GM12878 (cell line): ENCODE data around the gene DUSP16. TPM values are rescaled to one million over a fixed set of nuclear protein-coding genes. Genes with fewer than 3 reads are reported as not detected.

Experiments
- ATAC-seq: fragments of 200-7000 bp; cut with Tn5 transposase; 3 replicates; pipeline ENCODE4 v1.9.1; 2020; ENCODE audit warnings: mild to moderate bottlenecking, moderate library complexity
- BruUV-seq: library from RNA; stranded (reverse); fragments of 400-500 nt; replicated peaks from 2 replicates; lab custom pipeline; 2021; lab: Mats Ljungman, UMichigan
- CTCF ChIA-PET: fragments of 300-600 bp; sonication (Branson Sonifier 250); formaldehyde crosslinking; extraction: SDS; loops from one replicate; lab custom pipeline; 2021; ENCODE audit warnings: inconsistent platforms; lab: Yijun Ruan, JAX
- POLR2A ChIA-PET: fragments of 350-600 bp; formaldehyde crosslinking; extraction: SDS; loops from one replicate; lab custom pipeline; 2021; ENCODE audit warnings: inconsistent platforms; lab: Charles Lee
- RAD21 ChIA-PET: fragments of 300-600 bp; sonication (Branson Sonifier 250); formaldehyde crosslinking; loops from one replicate; lab custom pipeline; 2023; ENCODE audit warnings: antibody characterized with exemption; ENCODE audit not compliant: unreplicated experiment; lab: Charles Lee
- SMC1A ChIA-PET: fragments of 300-600 bp; sonication (Branson Sonifier 250); formaldehyde crosslinking; loops from one replicate; lab custom pipeline; 2023; ENCODE audit not compliant: unreplicated experiment, uncharacterized antibody; lab: Charles Lee
- DNase-seq: peaks from one replicate; pipeline ENCODE4 v3.0.0-alpha.2; 2011; ENCODE audit warnings: low read depth, low spot score
- FAIRE-seq: peaks from 3 replicates; lab custom pipeline; 2011; peaks lifted over from hg19 to GRCh38; lab: Jason Lieb, UNC
- H2AFZ ChIP-seq: 2 replicates; pipeline ENCODE4 v1.6.0; 2011; ENCODE audit warnings: low read depth, low read length, control low read depth; ENCODE audit not compliant: control insufficient read depth
- H3K27ac ChIP-seq: 2 replicates; pipeline ENCODE4 v1.5.1; 2011; ENCODE audit warnings: control low read depth; ENCODE audit not compliant: control insufficient read depth, insufficient read depth
- H3K27me3 ChIP-seq, 2 experiments: replicated peaks in 1 of 2; 2 replicates each; pipeline versions ENCODE4 v1.6.0 to v1.6.1; 2011; ENCODE audit warnings: low read length in 1 of 2; ENCODE audit not compliant: control insufficient read depth in 2 of 2, insufficient read depth in 2 of 2
- H3K36me3 ChIP-seq, 2 experiments: 2 replicates each; pipeline ENCODE4 v1.5.1; 2011; ENCODE audit warnings: low read length in 1 of 2; ENCODE audit not compliant: control insufficient read depth in 2 of 2, insufficient read depth in 2 of 2
- H3K4me1 ChIP-seq: 2 replicates; pipeline ENCODE4 v1.6.1; 2011; ENCODE audit warnings: mild to moderate bottlenecking, low read length, moderate library complexity, mixed read lengths; ENCODE audit not compliant: control insufficient read depth, insufficient read depth
- H3K4me2 ChIP-seq: 2 replicates; pipeline ENCODE4 v1.6.0; 2011; ENCODE audit warnings: control low read depth; ENCODE audit not compliant: control insufficient read depth, insufficient read depth
- H3K4me3 ChIP-seq: fragments of 200-600 bp; sonication (generic); 2 replicates; pipeline ENCODE4 v1.5.1; 2016
- H3K79me2 ChIP-seq: 2 replicates; pipeline ENCODE4 v1.6.0; 2011; ENCODE audit warnings: low read length; ENCODE audit not compliant: control insufficient read depth, insufficient read depth
- H3K9ac ChIP-seq: 2 replicates; pipeline ENCODE4 v1.8.0; 2011; ENCODE audit warnings: low read length, control low read depth, mixed read lengths; ENCODE audit not compliant: control insufficient read depth, insufficient read depth
- H3K9me3 ChIP-seq: replicated peaks from 3 replicates; pipeline ENCODE4 v1.5.1; 2011; ENCODE audit warnings: mild to moderate bottlenecking, low read length; ENCODE audit not compliant: control insufficient read depth, insufficient read depth
- H4K20me1 ChIP-seq: 2 replicates; pipeline ENCODE4 v1.6.0; 2011; ENCODE audit not compliant: control insufficient read depth, insufficient read depth
- ETV6 ChIP-seq, 2 experiments: fragments of 450-650 bp in 1 of 2; IDR thresholded peaks in 1 of 2; conservative IDR thresholded peaks in 1 of 2; 2 replicates each; pipeline ENCODE4 v1.6.1; 2014; ENCODE audit warnings: antibody characterized with exemption in 1 of 2, borderline replicate concordance in 1 of 2, low read depth in 1 of 2, mild to moderate bottlenecking in 1 of 2, moderate library complexity in 1 of 2
- HDAC2 ChIP-seq: fragments of 200-600 bp; sonication (generic); IDR thresholded peaks from 2 replicates; pipeline ENCODE4 v1.6.1; 2017
- HDAC6 ChIP-seq: fragments of 200-600 bp; sonication (generic); IDR thresholded peaks from one replicate; pipeline ENCODE4 v1.8.0; 2017; ENCODE audit warnings: antibody characterized with exemption; ENCODE audit not compliant: unreplicated experiment
- NFXL1 ChIP-seq: fragments of 450-650 bp; IDR thresholded peaks from 2 replicates; pipeline ENCODE4 v1.6.1; 2017; ENCODE audit warnings: antibody characterized with exemption, mild to moderate bottlenecking, borderline replicate concordance
- NRF1 ChIP-seq: conservative IDR thresholded peaks from 2 replicates; pipeline ENCODE4 v1.6.1; 2011; ENCODE audit warnings: mild to moderate bottlenecking, low read depth, low read length, improper control_type of control experiment
- RAD21 ChIP-seq: IDR thresholded peaks from 2 replicates; pipeline ENCODE4 v1.6.1; 2011; ENCODE audit warnings: mild to moderate bottlenecking, low read depth, low read length, moderate library complexity; ENCODE audit not compliant: insufficient read depth
- TARDBP ChIP-seq: IDR thresholded peaks from 2 replicates; pipeline ENCODE4 v1.6.1; 2016; ENCODE audit warnings: borderline replicate concordance
- ZZZ3 ChIP-seq: IDR thresholded peaks from 2 replicates; pipeline ENCODE4 v1.6.1; 2011; ENCODE audit warnings: low read depth; ENCODE audit not compliant: control insufficient read depth, insufficient read length
- WGBS: methylation state at CpG from one replicate; pipeline ENCODE4 v1.1.6; 2016; ENCODE audit warnings: low lambda C conversion rate; ENCODE audit not compliant: insufficient replicate concordance, insufficient coverage; ENCODE audit errors: missing lambda C conversion rate; 5-methylcytosine and 5-hydroxymethylcytosine counted together
- in situ Hi-C: fragments of 300-500 bp; cut with MboI; formaldehyde crosslinking; loops from 9 replicates; pipeline ENCODE4 v1.14.3; 2018; ENCODE audit warnings: mixed read lengths
- intact Hi-C: fragments of 100-400 bp; cut with micrococcal nuclease; formaldehyde crosslinking; loops from one replicate; pipeline ENCODE4 v1.14.2; 2022; ENCODE audit not compliant: unreplicated experiment
- polyA plus RNA-seq, 11 experiments: library from polyadenylated mRNA; depleted of rRNA in 4 of 11; unstranded in 6 of 11; stranded (reverse) in 5 of 11; fragments of >200 nt; fragmentation: Nextera tagmentation in 4 of 11; fragmentation: Illumina TruSeq in 1 of 11; extraction: Ambion mirVana in 4 of 11; extraction: Trizol in 1 of 11; gene quantifications; 1 replicate in 1 of 11; 2 replicates in 10 of 11; pipeline versions ENCODE4 v1.2.1 to v1.2.3, GENCODE V29; 2011 to 2016; ENCODE audit warnings: inconsistent platforms in 2 of 11, missing spikeins in 2 of 11, low read depth in 1 of 11
- total RNA-seq, 4 experiments: library from RNA; depleted of rRNA in 3 of 4; stranded (reverse); fragments of >200 nt in 3 of 4; fragmentation: Illumina TruSeq in 1 of 4; extraction: Trizol in 1 of 4; gene quantifications; 2 replicates each; pipeline versions ENCODE4 v1.2.1 to v1.2.3, GENCODE V29; 2013 to 2021

The DUSP16 gene
- total and polyA plus RNA-seq, 10 of the 15 experiments (the other 5 are each of a cell fraction or from before 2014, with no cell fraction given), result 3.9 to 75.3 (median 26.8) TPM

- intact Hi-C loops (loop anchor here (1.0 to 5.0 kb wide), 7 partner anchors 18 to 189 kb away; partner anchors contain the start of gene CDKN1B), in situ Hi-C loops (loop anchor here (10.0 kb wide), 1 partner anchor 190 kb away; no protein-coding TSS in a partner anchor)
- Histone ChIP-seq H3K4me1 (peaks cover 13% of the 10 kb centered on the region), H3K27ac (no peak overlapping the region), H2AFZ (no peak overlapping the region), H3K9me3 (no peaks in the 10 kb centered on the region), H3K4me2 (no peak overlapping the region), H3K9ac (no peak overlapping the region), H3K36me3 (no peaks in the 10 kb centered on the region), H4K20me1 (no peaks in the 10 kb centered on the region), H3K4me3 (no peak overlapping the region)
- 59% methylated on average over 1 of the region's 1 CpG for WGBS
- ChIA-PET SMC1A (interaction anchor here (1.0 to 2.8 kb wide), 17 partner anchors 8 to 187 kb away, joined by 3 to 28 read pairs (median 11); no protein-coding TSS in a partner anchor), POLR2A (interaction anchor here (1.0 to 2.3 kb wide), 4 partner anchors 14 to 157 kb away, joined by 3 to 18 read pairs (median 4); no protein-coding TSS in a partner anchor), RAD21 (interaction anchor here (0.6 to 2.9 kb wide), 11 partner anchors 8 to 208 kb away, joined by 3 to 24 read pairs (median 5); partner anchors contain the start of gene BORCS5)
- FAIRE-seq, result no peak
- BruUV-seq, result no TSS peak
- no peak for DNase-seq
- no peak for ATAC-seq
- TF ChIP-seq NRF1, result no peak
- no peak for TF ChIP-seq HDAC6
- no peak for TF ChIP-seq RAD21
- TF ChIP-seq TARDBP, result no peak
- TF ChIP-seq, all 136 proteins: peak for 0
- CTCF ChIA-PET, result interaction anchor here (0.7 to 2.8 kb wide), 22 partner anchors 8 to 189 kb away, joined by 3 to 33 read pairs (median 6); partner anchors contain the start of gene CREBL2
- Histone ChIP-seq H3K27me3 (no peaks in the 10 kb centered on the region), H3K79me2 (peaks cover 22% of the 10 kb centered on the region)
These were observed 2.2 kb upstream of the DUSP16 start for GRCh38 chr12:12564911-12565310.

- Histone ChIP-seq H4K20me1 (no peaks in the 10 kb centered on the region), H3K27ac (peak overlapping the region; percentile 88), H3K27me3 (no peaks in the 10 kb centered on the region), H3K9me3 (no peaks in the 10 kb centered on the region), H3K4me2 (peak overlapping the region; percentile 93), H3K36me3 (no peaks in the 10 kb centered on the region), H3K4me3 (peak overlapping the region; percentile 97), H3K9ac (peak overlapping the region; percentile 81), H3K79me2 (peaks cover 37% of the 10 kb centered on the region), H3K4me1 (peaks cover 13% of the 10 kb centered on the region), H2AFZ (peak overlapping the region; percentile 75)
- TF ChIP-seq ETV6 (conservative IDR thresholded peaks at IDR 0.05 in 1 of 2, IDR thresholded peaks at IDR 0.05 in 1 of 2; ENCODE audit: borderline replicate concordance in 1 of 2, low read depth in 1 of 2), result no peak
- 0 out of 2 replicates have a peak, but pooled peaks have one; percentile 33 for TF ChIP-seq HDAC2
- no peak for TF ChIP-seq ZZZ3
- no peak for TF ChIP-seq NFXL1
- ATAC-seq (no peak), DNase-seq (no peak), FAIRE-seq (no peak)
- RAD21 ChIA-PET, result interaction anchor here (0.5 to 2.9 kb wide), 25 partner anchors 8 to 206 kb away, joined by 3 to 24 read pairs (median 6); partner anchors contain the start of genes BORCS5 and CREBL2
- CTCF ChIA-PET, result interaction anchor here (0.6 to 2.8 kb wide), 33 partner anchors 9 to 481 kb away, joined by 3 to 33 read pairs (median 5); no protein-coding TSS in a partner anchor
- WGBS, result 60% methylated on average over 11 of the region's 11 CpGs
- SMC1A ChIA-PET, result interaction anchor here (0.5 to 2.8 kb wide), 29 partner anchors 9 to 205 kb away, joined by 3 to 28 read pairs (median 6); no protein-coding TSS in a partner anchor
- POLR2A ChIA-PET, result interaction anchor here (0.5 to 2.3 kb wide), 18 partner anchors 8 to 205 kb away, joined by 3 to 18 read pairs (median 4); no protein-coding TSS in a partner anchor
- in situ Hi-C loops, result loop anchor here (10.0 kb wide), 1 partner anchor 189 kb away; no protein-coding TSS in a partner anchor
- BruUV-seq, result no TSS peak
- intact Hi-C loops, result loop anchor here (2.0 to 5.0 kb wide), 6 partner anchors 56 to 174 kb away; partner anchors contain the start of gene CDKN1B
These were observed 746 bp upstream of the DUSP16 start for GRCh38 chr12:12563290-12563928.
